PC-9 (cell line): Measurements from ENCODE around the gene UPK1A. TPM values are rescaled to one million over a fixed set of nuclear protein-coding genes. Genes with fewer than 3 reads are reported as not detected.

ENCODE experiments used
- BruUV-seq: library from RNA; stranded (reverse); fragments of 400-500 nt; replicated peaks from 2 replicates; lab custom pipeline; 2021; lab: Mats Ljungman, UMichigan
- CTCF ChIA-PET: fragments of 300-600 bp; sonication (Branson Sonifier 250); formaldehyde crosslinking; loops from one replicate; lab custom pipeline; 2022; ENCODE audit warnings: antibody characterized with exemption; lab: Charles Lee
- POLR2A ChIA-PET: fragments of 300-600 bp; sonication (Branson Sonifier 250); formaldehyde crosslinking; loops from one replicate; lab custom pipeline; 2022; ENCODE audit warnings: antibody characterized with exemption; ENCODE audit not compliant: unreplicated experiment; lab: Charles Lee
- DNase-seq, 2 experiments: peaks; one replicate each; pipeline versions ENCODE4 v3.0.0 to v3.0.0-alpha.2; 2015 to 2022; ENCODE audit warnings: mixed read lengths in 1 of 2
- H2AFZ ChIP-seq: fragments of 200-600 bp; sonication (generic); 2 replicates; pipeline ENCODE4 v1.8.1; 2017; ENCODE audit warnings: antibody characterized with exemption
- H3F3A ChIP-seq: fragments of 200-600 bp; sonication (generic); 2 replicates; pipeline ENCODE4 v1.8.1; 2017; ENCODE audit warnings: antibody characterized with exemption, mild to moderate bottlenecking, low read depth; ENCODE audit not compliant: insufficient read depth
- H3K27ac ChIP-seq: fragments of 200-600 bp; sonication (generic); 2 replicates; pipeline ENCODE4 v1.6.1; 2016; ENCODE audit warnings: mixed run types
- H3K27me3 ChIP-seq: fragments of 200-600 bp; sonication (generic); 2 replicates; pipeline ENCODE4 v1.6.1; 2016; ENCODE audit warnings: low read depth, mixed run types; ENCODE audit not compliant: insufficient read depth
- H3K36me3 ChIP-seq: fragments of 200-600 bp; sonication (generic); 2 replicates; pipeline ENCODE4 v1.6.1; 2016; ENCODE audit warnings: low read depth, mixed run types
- H3K4me1 ChIP-seq: fragments of 200-600 bp; sonication (generic); replicated peaks from 2 replicates; pipeline ENCODE4 v1.6.1; 2016; ENCODE audit warnings: mixed run types; ENCODE audit not compliant: insufficient read depth
- H3K4me2 ChIP-seq: fragments of 200-600 bp; sonication (generic); 2 replicates; pipeline ENCODE4 v1.6.1; 2017; ENCODE audit warnings: mixed run types
- H3K4me3 ChIP-seq: fragments of 200-600 bp; sonication (generic); 2 replicates; pipeline ENCODE4 v1.6.1; 2016; ENCODE audit warnings: mixed run types
- H3K79me2 ChIP-seq: fragments of 200-600 bp; sonication (generic); 2 replicates; pipeline ENCODE4 v1.6.1; 2017; ENCODE audit warnings: low read depth, mixed run types
- H3K9me2 ChIP-seq: fragments of 200-600 bp; sonication (generic); 2 replicates; pipeline ENCODE4 v1.8.1; 2017; ENCODE audit warnings: mild to moderate bottlenecking; ENCODE audit not compliant: insufficient read depth
- H3K9me3 ChIP-seq: fragments of 200-600 bp; sonication (generic); 2 replicates; pipeline ENCODE4 v1.8.1; 2016; ENCODE audit warnings: low read depth; ENCODE audit not compliant: insufficient read depth
- H4K20me1 ChIP-seq: fragments of 200-600 bp; sonication (generic); 2 replicates; pipeline ENCODE4 v1.8.1; 2017; ENCODE audit not compliant: insufficient read depth
- EZH2 ChIP-seq: fragments of 200-600 bp; sonication (generic); IDR thresholded peaks from 2 replicates; pipeline ENCODE4 v1.8.0; 2017; ENCODE audit warnings: antibody characterized with exemption, low read depth
- intact Hi-C: fragments of 100-400 bp; cut with micrococcal nuclease; formaldehyde crosslinking; loops from one replicate; pipeline ENCODE4 v1.10.0; 2022; ENCODE audit not compliant: unreplicated experiment
- total RNA-seq: library from RNA; stranded (reverse); gene quantifications from 2 replicates; pipeline ENCODE4 v1.2.3, GENCODE V29; 2021
- TF ChIP-seq, protein P1 (sequence below): fragments of 200-600 bp; sonication (generic); conservative IDR thresholded peaks from 2 replicates; pipeline ENCODE4 v1.6.1; 2017; ENCODE audit warnings: mixed run types, antibody characterized with exemption, mild to moderate bottlenecking, moderate library complexity

UPK1A gene
- total RNA-seq, 1 experiment from 2014 or later: 1.6 TPM

DNA sequence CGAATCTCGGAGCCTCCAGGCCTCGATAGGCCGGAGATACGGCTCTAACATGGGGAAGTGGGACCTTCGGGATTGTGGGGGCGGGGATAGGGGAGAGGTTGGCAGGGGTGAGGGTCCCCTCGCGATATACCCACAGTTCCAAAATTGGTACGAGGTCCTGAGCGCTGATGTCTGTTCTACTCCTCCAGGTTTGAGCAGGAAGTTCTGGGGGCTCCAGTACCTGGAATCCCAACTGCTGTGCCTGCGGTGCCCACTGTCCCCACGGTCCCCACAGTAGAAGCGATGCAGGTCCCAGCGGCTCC lies 37.0 kb upstream of the UPK1A start:
- no peaks in the 10 kb centered on the region for H3K27me3 ChIP-seq
- peak overlapping the region; percentile 65 for H3K27ac ChIP-seq
- peak overlapping the region; percentile 93 for H3K4me3 ChIP-seq
- peaks cover 18% of the 10 kb centered on the region for H3F3A ChIP-seq
- ChIA-PET POLR2A (no interaction called here), CTCF (no interaction called here)
- peaks cover 5% of the 10 kb centered on the region; the same call in 1 of the 2 replicates for H3K4me1 ChIP-seq
- peak overlapping the region; percentile 98 for H2AFZ ChIP-seq
- H3K9me2 ChIP-seq: no peaks in the 10 kb centered on the region
- TF ChIP-seq, protein P1, sequence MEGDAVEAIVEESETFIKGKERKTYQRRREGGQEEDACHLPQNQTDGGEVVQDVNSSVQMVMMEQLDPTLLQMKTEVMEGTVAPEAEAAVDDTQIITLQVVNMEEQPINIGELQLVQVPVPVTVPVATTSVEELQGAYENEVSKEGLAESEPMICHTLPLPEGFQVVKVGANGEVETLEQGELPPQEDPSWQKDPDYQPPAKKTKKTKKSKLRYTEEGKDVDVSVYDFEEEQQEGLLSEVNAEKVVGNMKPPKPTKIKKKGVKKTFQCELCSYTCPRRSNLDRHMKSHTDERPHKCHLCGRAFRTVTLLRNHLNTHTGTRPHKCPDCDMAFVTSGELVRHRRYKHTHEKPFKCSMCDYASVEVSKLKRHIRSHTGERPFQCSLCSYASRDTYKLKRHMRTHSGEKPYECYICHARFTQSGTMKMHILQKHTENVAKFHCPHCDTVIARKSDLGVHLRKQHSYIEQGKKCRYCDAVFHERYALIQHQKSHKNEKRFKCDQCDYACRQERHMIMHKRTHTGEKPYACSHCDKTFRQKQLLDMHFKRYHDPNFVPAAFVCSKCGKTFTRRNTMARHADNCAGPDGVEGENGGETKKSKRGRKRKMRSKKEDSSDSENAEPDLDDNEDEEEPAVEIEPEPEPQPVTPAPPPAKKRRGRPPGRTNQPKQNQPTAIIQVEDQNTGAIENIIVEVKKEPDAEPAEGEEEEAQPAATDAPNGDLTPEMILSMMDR: no peak
- no peak for TF ChIP-seq EZH2
- H3K9me3 ChIP-seq: no peaks in the 10 kb centered on the region
- H3K4me2 ChIP-seq: peak overlapping the region; percentile 93
- no peak for DNase-seq
- peaks cover 4% of the 10 kb centered on the region; the same call in 1 of the 2 replicates for H3K36me3 ChIP-seq
- TSS peak; percentile 58 for BruUV-seq
- H4K20me1 ChIP-seq: no peaks in the 10 kb centered on the region
- peaks cover 12% of the 10 kb centered on the region for H3K79me2 ChIP-seq
- intact Hi-C loops: no loop called here

DNA sequence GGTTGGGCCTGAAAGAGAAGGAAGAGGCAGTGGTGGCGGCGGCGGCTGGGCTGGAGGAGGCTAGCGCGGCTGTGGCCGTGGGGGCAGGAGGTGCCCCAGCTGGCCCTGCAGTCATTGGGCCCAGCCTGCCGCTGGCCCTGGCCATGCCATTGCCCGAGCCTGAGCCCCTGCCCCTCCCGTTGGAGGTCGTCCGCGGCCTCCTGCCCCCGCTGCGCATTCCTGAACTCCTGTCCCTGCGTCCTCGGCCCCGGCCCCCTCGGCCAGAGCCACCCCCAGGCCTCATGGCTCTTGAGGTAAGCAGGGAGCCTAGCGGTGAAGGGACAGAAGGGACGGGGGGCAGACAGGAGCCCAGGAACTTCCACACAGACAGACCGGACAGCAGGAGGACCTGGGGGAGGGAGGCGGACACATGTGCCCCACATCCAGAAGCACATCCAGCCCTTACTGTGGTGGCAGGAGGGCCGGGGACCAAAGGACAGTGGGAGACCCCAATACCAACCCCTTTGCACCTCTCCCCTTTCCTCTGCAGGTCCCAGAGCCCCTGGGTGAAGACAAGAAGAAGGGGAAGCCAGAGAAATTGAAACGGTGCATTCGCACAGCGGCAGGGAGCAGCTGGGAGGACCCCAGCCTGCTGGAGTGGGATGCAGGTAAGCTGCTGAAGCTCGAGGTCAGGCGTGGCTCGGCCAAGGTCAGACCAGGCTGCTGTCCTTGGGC lies 32.4 kb upstream of the UPK1A start:
- TF ChIP-seq, protein P1: no peak
- TF ChIP-seq EZH2: no peak
- Histone ChIP-seq H2AFZ (no peak overlapping the region), H3K9me3 (no peaks in the 10 kb centered on the region), H3K36me3 (peaks cover 4% of the 10 kb centered on the region; the same call in 1 of the 2 replicates), H4K20me1 (no peaks in the 10 kb centered on the region), H3K9me2 (no peaks in the 10 kb centered on the region), H3F3A (0 out of 2 replicates have a peak, but pooled peaks cover 7% of the 10 kb centered on the region), H3K79me2 (peaks cover 12% of the 10 kb centered on the region), H3K27me3 (no peaks in the 10 kb centered on the region), H3K4me3 (no peak overlapping the region), H3K4me1 (peaks cover 5% of the 10 kb centered on the region; the same call in 1 of the 2 replicates), H3K4me2 (no peak overlapping the region), H3K27ac (no peak overlapping the region)
- ChIA-PET POLR2A (no interaction called here), CTCF (no interaction called here)
- intact Hi-C loops: no loop called here
- DNase-seq: no peak
- BruUV-seq: no TSS peak

DNA sequence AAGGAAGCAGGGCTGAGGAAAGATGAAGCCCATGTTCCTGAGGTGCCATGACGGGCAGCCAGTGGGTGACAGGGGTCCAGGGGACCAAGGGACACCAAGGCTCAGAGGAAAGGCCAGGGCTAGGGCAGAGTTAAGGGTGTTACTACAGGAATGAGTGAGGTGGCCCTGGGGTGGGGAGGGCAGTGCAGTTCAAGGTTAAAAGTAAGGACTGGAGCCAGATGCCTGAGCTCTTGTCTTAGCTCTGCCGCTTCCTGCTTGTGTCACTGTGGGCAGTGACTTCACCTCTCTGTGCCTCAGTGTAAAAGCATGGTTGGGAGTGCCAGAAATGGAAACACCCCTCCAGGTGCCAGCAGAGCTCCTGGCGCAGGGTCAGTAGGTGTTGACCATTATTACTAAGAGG lies 29.7 kb upstream of the UPK1A start:
- H3K27ac ChIP-seq: no peak overlapping the region
- no peak overlapping the region for H2AFZ ChIP-seq
- no peaks in the 10 kb centered on the region for H3K9me3 ChIP-seq
- H3K79me2 ChIP-seq: no peaks in the 10 kb centered on the region
- no peaks in the 10 kb centered on the region for H3K4me1 ChIP-seq
- no peak for DNase-seq
- ChIA-PET POLR2A (no interaction called here), CTCF (no interaction called here)
- H3F3A ChIP-seq: peaks cover 6% of the 10 kb centered on the region; the same call in 1 of the 2 replicates
- H3K27me3 ChIP-seq: no peaks in the 10 kb centered on the region
- no peak overlapping the region for H3K4me3 ChIP-seq
- H3K36me3 ChIP-seq: peaks cover 4% of the 10 kb centered on the region; the same call in 1 of the 2 replicates
- H3K9me2 ChIP-seq: no peaks in the 10 kb centered on the region
- H4K20me1 ChIP-seq: no peaks in the 10 kb centered on the region
- no peak overlapping the region for H3K4me2 ChIP-seq
- TF ChIP-seq EZH2: no peak
- TF ChIP-seq, protein P1: no peak
- intact Hi-C loops: no loop called here
- BruUV-seq: no TSS peak
